HepG2 (cell line): Measurements from ENCODE around the gene ID3. TPM values are rescaled to one million over a fixed set of nuclear protein-coding genes. Genes with fewer than 3 reads are reported as not detected.

Source experiments
- ADNP ChIP-seq: sonication (generic); formaldehyde crosslinking; IDR thresholded peaks from 2 replicates; pipeline ENCODE4 v1.4.0; 2020; ENCODE audit warnings: missing genetic modification reagents
- BHLHE40 ChIP-seq: IDR thresholded peaks from 2 replicates; pipeline ENCODE4 v1.6.1; 2011; ENCODE audit warnings: low read length, improper control_type of control experiment
- CCAR2 ChIP-seq: fragments of 200-400 bp; formaldehyde crosslinking; optimal IDR thresholded peaks from 2 replicates; pipeline ENCODE3; 2018; ENCODE audit warnings: low read depth, mild to moderate bottlenecking, low read length, moderate library complexity
- FOXC1 ChIP-seq: sonication (generic); formaldehyde crosslinking; IDR thresholded peaks from 2 replicates; pipeline ENCODE4 v1.8.0; 2022; ENCODE audit warnings: mild to moderate bottlenecking, missing genetic modification reagents, borderline replicate concordance
- GATAD1 ChIP-seq: IDR thresholded peaks from 2 replicates; pipeline ENCODE4 v1.6.1; 2016; ENCODE audit warnings: missing genetic modification reagents, missing compliant biosample characterization
- GATAD2A ChIP-seq: IDR thresholded peaks from 2 replicates; pipeline ENCODE4 v1.6.1; 2016
- KLF9 ChIP-seq: IDR thresholded peaks from 2 replicates; pipeline ENCODE4 v1.6.1; 2016; ENCODE audit warnings: low read depth
- MYNN ChIP-seq: sonication (generic); formaldehyde crosslinking; IDR thresholded peaks from 2 replicates; pipeline ENCODE4 v1.4.0; 2020; ENCODE audit warnings: mild to moderate bottlenecking, low read depth, missing genetic modification reagents
- PHF21A ChIP-seq: sonication (generic); formaldehyde crosslinking; IDR thresholded peaks from 2 replicates; pipeline ENCODE4 v1.5.0; 2020; ENCODE audit warnings: mild to moderate bottlenecking, missing genetic modification reagents
- POLR2G ChIP-seq: fragments of 200-400 bp; formaldehyde crosslinking; IDR thresholded peaks from 2 replicates; pipeline ENCODE4 v1.6.1; 2018; ENCODE audit warnings: mild to moderate bottlenecking, low read depth, low read length, moderate library complexity
- PPARG ChIP-seq: conservative IDR thresholded peaks from 2 replicates; pipeline ENCODE4 v1.6.1; 2016; ENCODE audit warnings: missing biosample characterization, missing genetic modification reagents
- SCMH1 ChIP-seq: sonication (generic); formaldehyde crosslinking; IDR thresholded peaks from 2 replicates; pipeline ENCODE4 v1.9.0; 2021; ENCODE audit warnings: missing genetic modification reagents, mild to moderate bottlenecking, borderline replicate concordance
- SIX4 ChIP-seq: sonication (generic); formaldehyde crosslinking; IDR thresholded peaks from 2 replicates; pipeline ENCODE4 v1.4.0; 2020; ENCODE audit warnings: missing genetic modification reagents
- TFDP2 ChIP-seq: sonication (generic); formaldehyde crosslinking; IDR thresholded peaks from 2 replicates; pipeline ENCODE4 v1.4.0; 2020; ENCODE audit warnings: missing genetic modification reagents
- U2AF2 ChIP-seq: fragments of 200-400 bp; formaldehyde crosslinking; IDR thresholded peaks from 2 replicates; pipeline ENCODE4 v1.6.1; 2017; ENCODE audit warnings: low read depth, mild to moderate bottlenecking, low read length
- ZBTB39 ChIP-seq: sonication (generic); formaldehyde crosslinking; IDR thresholded peaks from 2 replicates; pipeline ENCODE4 v1.5.0; 2020; ENCODE audit warnings: missing genetic modification reagents
- ZMYM2 ChIP-seq: sonication (generic); formaldehyde crosslinking; IDR thresholded peaks from 2 replicates; pipeline ENCODE4 v1.8.0; 2022; ENCODE audit warnings: mild to moderate bottlenecking, missing genetic modification reagents
- ZNF207 ChIP-seq: fragments of 450-650 bp; IDR thresholded peaks from 2 replicates; pipeline ENCODE4 v1.6.1; 2016; ENCODE audit warnings: antibody characterized with exemption, borderline replicate concordance
- ZNF264 ChIP-seq: sonication (generic); formaldehyde crosslinking; IDR thresholded peaks from 2 replicates; pipeline ENCODE4 v1.4.0; 2020; ENCODE audit warnings: missing genetic modification reagents
- ZNF326 ChIP-seq: sonication (generic); formaldehyde crosslinking; IDR thresholded peaks from 2 replicates; pipeline ENCODE4 v1.4.0; 2020; ENCODE audit warnings: missing genetic modification reagents, borderline replicate concordance
- ZNF616 ChIP-seq: sonication (generic); formaldehyde crosslinking; IDR thresholded peaks from 2 replicates; pipeline ENCODE4 v1.5.0; 2020; ENCODE audit warnings: low read depth, mild to moderate bottlenecking, missing genetic modification reagents
- ZNF691 ChIP-seq: sonication (generic); formaldehyde crosslinking; IDR thresholded peaks from 2 replicates; pipeline ENCODE4 v1.4.0; 2020; ENCODE audit warnings: missing genetic modification reagents, low read depth, mild to moderate bottlenecking, borderline replicate concordance
- ZNF773 ChIP-seq: sonication (generic); formaldehyde crosslinking; IDR thresholded peaks from 2 replicates; pipeline ENCODE4 v1.4.0; 2020; ENCODE audit warnings: missing genetic modification reagents, borderline replicate concordance
- ZNF775 ChIP-seq: sonication (generic); formaldehyde crosslinking; IDR thresholded peaks from 2 replicates; pipeline ENCODE4 v1.4.0; 2020; ENCODE audit warnings: missing genetic modification reagents, mild to moderate bottlenecking, moderate library complexity, borderline replicate concordance
- ZSCAN12 ChIP-seq: sonication (generic); formaldehyde crosslinking; IDR thresholded peaks from 2 replicates; pipeline ENCODE4 v1.9.0; 2021; ENCODE audit warnings: mild to moderate bottlenecking, missing genetic modification reagents
- polyA plus RNA-seq, 8 experiments: library from polyadenylated mRNA; depleted of rRNA in 3 of 8; stranded (reverse) in 7 of 8; unstranded in 1 of 8; fragments of >200 nt; fragmentation: Illumina TruSeq in 4 of 8; extraction: Trizol in 4 of 8; gene quantifications; 2 replicates each; pipeline versions ENCODE4 v1.2.1 to v1.2.3, GENCODE V29; 2011 to 2016; ENCODE audit warnings: low read depth in 4 of 8, missing spikeins in 1 of 8, mixed read lengths in 1 of 8; ENCODE audit not compliant: insufficient read depth in 1 of 8
- total RNA-seq, 5 experiments: library from RNA; depleted of rRNA; stranded (reverse); fragments of >200 nt; fragmentation: Illumina TruSeq; extraction: Trizol; gene quantifications; 2 replicates each; pipeline ENCODE4 v1.2.3, GENCODE V29; 2016; ENCODE audit warnings: low read depth in 1 of 5
- TF ChIP-seq, protein P1 (sequence below): fragments of 450-650 bp; IDR thresholded peaks from 2 replicates; pipeline ENCODE4 v1.6.1; 2017
- TF ChIP-seq, protein P2 (sequence below): sonication (generic); formaldehyde crosslinking; conservative IDR thresholded peaks from 2 replicates; pipeline ENCODE4 v1.8.0; 2022; ENCODE audit warnings: mild to moderate bottlenecking, moderate library complexity, missing genetic modification reagents

The ID3 gene
- total and polyA plus RNA-seq, 2 of the 13 experiments (the other 11 are each of a cell fraction or from before 2014, with no cell fraction given): 64.8 to 115 TPM

DNA sequence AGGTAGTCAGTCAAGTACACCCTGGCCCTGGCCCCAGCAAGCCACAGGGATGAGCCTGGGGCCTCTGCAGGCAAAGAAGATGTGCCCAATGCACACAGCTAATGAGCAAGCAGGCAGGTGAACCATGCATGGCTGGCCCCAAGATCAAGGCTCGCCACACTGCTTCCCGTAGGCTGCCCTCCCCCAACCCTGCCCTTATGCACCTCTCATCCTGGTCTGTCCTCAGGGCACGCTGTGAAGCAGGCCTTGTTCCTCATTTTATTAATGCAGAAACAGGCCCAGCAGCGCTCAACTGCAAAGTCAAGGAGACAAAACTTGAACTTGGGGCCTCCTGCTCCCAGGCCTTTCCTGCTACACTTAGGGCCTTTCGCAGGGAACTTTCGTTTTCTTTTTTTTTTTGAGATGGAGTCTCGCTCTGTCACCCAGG lies 35.6 kb upstream of the ID3 start (continued):
- no peak for TF ChIP-seq ZBTB39 (CRISPR knock-in tag)
- TF ChIP-seq, protein P1, sequence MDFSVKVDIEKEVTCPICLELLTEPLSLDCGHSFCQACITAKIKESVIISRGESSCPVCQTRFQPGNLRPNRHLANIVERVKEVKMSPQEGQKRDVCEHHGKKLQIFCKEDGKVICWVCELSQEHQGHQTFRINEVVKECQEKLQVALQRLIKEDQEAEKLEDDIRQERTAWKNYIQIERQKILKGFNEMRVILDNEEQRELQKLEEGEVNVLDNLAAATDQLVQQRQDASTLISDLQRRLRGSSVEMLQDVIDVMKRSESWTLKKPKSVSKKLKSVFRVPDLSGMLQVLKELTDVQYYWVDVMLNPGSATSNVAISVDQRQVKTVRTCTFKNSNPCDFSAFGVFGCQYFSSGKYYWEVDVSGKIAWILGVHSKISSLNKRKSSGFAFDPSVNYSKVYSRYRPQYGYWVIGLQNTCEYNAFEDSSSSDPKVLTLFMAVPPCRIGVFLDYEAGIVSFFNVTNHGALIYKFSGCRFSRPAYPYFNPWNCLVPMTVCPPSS: no peak
- TF ChIP-seq ADNP (CRISPR knock-in tag): no peak
- TF ChIP-seq ZNF264: no peak
- no peak for TF ChIP-seq ZNF773 (CRISPR knock-in tag)
- no peak for TF ChIP-seq FOXC1
- TF ChIP-seq GATAD2A (CRISPR knock-in tag): no peak
- TF ChIP-seq, protein P2, sequence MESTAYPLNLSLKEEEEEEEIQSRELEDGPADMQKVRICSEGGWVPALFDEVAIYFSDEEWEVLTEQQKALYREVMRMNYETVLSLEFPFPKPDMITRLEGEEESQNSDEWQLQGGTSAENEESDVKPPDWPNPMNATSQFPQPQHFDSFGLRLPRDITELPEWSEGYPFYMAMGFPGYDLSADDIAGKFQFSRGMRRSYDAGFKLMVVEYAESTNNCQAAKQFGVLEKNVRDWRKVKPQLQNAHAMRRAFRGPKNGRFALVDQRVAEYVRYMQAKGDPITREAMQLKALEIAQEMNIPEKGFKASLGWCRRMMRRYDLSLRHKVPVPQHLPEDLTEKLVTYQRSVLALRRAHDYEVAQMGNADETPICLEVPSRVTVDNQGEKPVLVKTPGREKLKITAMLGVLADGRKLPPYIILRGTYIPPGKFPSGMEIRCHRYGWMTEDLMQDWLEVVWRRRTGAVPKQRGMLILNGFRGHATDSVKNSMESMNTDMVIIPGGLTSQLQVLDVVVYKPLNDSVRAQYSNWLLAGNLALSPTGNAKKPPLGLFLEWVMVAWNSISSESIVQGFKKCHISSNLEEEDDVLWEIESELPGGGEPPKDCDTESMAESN (CRISPR knock-in tag): no peak
- no peak for TF ChIP-seq BHLHE40
- TF ChIP-seq MYNN (CRISPR knock-in tag): no peak
- TF ChIP-seq ZNF691 (CRISPR knock-in tag): peak; percentile 64; the same call in 1 of the 2 replicates
- TF ChIP-seq ZNF207: no peak
- no peak for TF ChIP-seq PPARG (CRISPR knock-in tag)
- TF ChIP-seq SCMH1 (CRISPR knock-in tag): no peak
- TF ChIP-seq GATAD1 (CRISPR knock-in tag): no peak
- no peak for TF ChIP-seq ZSCAN12
- no peak for TF ChIP-seq POLR2G
- no peak for TF ChIP-seq PHF21A (CRISPR knock-in tag)
- no peak for TF ChIP-seq ZMYM2
- TF ChIP-seq KLF9 (CRISPR knock-in tag): no peak
- no peak for TF ChIP-seq ZNF775 (CRISPR knock-in tag)
- TF ChIP-seq ZNF616: no peak
- no peak for TF ChIP-seq ZNF326 (CRISPR knock-in tag)
- no peak for TF ChIP-seq SIX4 (CRISPR knock-in tag)
- TF ChIP-seq U2AF2: no peak
- no peak for TF ChIP-seq TFDP2 (CRISPR knock-in tag)
- no peak for TF ChIP-seq CCAR2
